Endothelial cell of umbilical vein (primary cell): Measurements from ENCODE around the gene PKDCC.

ENCODE experiments used
- CTCF ChIP-seq, 2 donors: IDR thresholded peaks; 1 replicate in 1 of 2; 2 replicates in 1 of 2; pipeline ENCODE4 v1.5.1; 2011; ENCODE audit warnings: low read length in 2 of 2, mild to moderate bottlenecking in 2 of 2, moderate library complexity in 2 of 2, control low read depth in 1 of 2, inconsistent platforms in 1 of 2, low read depth in 1 of 2; ENCODE audit not compliant: insufficient read depth in 1 of 2; ENCODE audit errors: extremely low read depth in 1 of 2
- EZH2 ChIP-seq: IDR thresholded peaks from 2 replicates; pipeline ENCODE4 v1.6.1; 2012; ENCODE audit warnings: borderline replicate concordance, low read depth, mild to moderate bottlenecking, moderate library complexity, low read length, inconsistent platforms; ENCODE audit not compliant: severe bottlenecking
- POLR2A ChIP-seq: IDR thresholded peaks from 2 replicates; pipeline ENCODE4 v1.6.1; 2012; ENCODE audit warnings: low read depth, mild to moderate bottlenecking, control low read depth, low read length
- POLR2AphosphoS5 ChIP-seq: IDR thresholded peaks from 2 replicates; pipeline ENCODE4 v1.6.1; 2012; ENCODE audit warnings: low read depth, mild to moderate bottlenecking, control low read depth, low read length, moderate library complexity; ENCODE audit not compliant: insufficient read depth

GRCh38 chr2:42068571-42069178, 20.9 kb downstream of the PKDCC start:
- TF ChIP-seq POLR2A (no peak), POLR2AphosphoS5 (no peak), CTCF (IDR thresholded peaks at IDR 0.05; ENCODE audit: extremely low read depth in 1 of 2, insufficient read depth in 1 of 2, low read depth in 1 of 2, low read length in 2 of 2) (no peak), EZH2 (no peak)
